IMR-90 (cell line): ENCODE measurements around the gene F2. TPM values are rescaled to one million over a fixed set of nuclear protein-coding genes. Genes with fewer than 3 reads are reported as not detected.

Source experiments
- ATAC-seq: fragments of 200-7000 bp; cut with Tn5 transposase; 2 replicates; pipeline ENCODE4 v1.9.1; 2020; ENCODE audit warnings: low read depth, mild to moderate bottlenecking, moderate library complexity
- BruUV-seq: library from RNA; stranded (reverse); fragments of 400-500 nt; replicated peaks from 2 replicates; lab custom pipeline; 2021; lab: Mats Ljungman, UMichigan
- CTCF ChIA-PET: fragments of 300-600 bp; formaldehyde crosslinking; extraction: SDS; loops from one replicate; lab custom pipeline; 2021; ENCODE audit warnings: antibody characterized with exemption; lab: Yijun Ruan, JAX
- POLR2A ChIA-PET: fragments of 300-600 bp; sonication (Branson Sonifier 250); formaldehyde crosslinking; loops from one replicate; lab custom pipeline; 2022; ENCODE audit warnings: antibody characterized with exemption; ENCODE audit not compliant: unreplicated experiment; lab: Charles Lee
- DNase-seq: peaks from one replicate; pipeline ENCODE4 v3.0.0; 2013
- H2AFZ ChIP-seq: replicated peaks from 2 replicates; pipeline ENCODE3; 2013; ENCODE audit warnings: low read length, mild to moderate bottlenecking; ENCODE audit not compliant: poor library complexity
- H2AK5ac ChIP-seq: 2 replicates; pipeline ENCODE4 v1.6.1; 2013; ENCODE audit warnings: low read depth, low read length, inconsistent platforms
- H2AK9ac ChIP-seq: replicated peaks from 2 replicates; pipeline ENCODE3; 2013; ENCODE audit warnings: mild to moderate bottlenecking, low read depth, low read length, moderate library complexity; ENCODE audit not compliant: poor library complexity
- H2BK120ac ChIP-seq: 2 replicates; pipeline ENCODE4 v1.6.1; 2013; ENCODE audit warnings: low read depth, low read length, inconsistent platforms
- H2BK15ac ChIP-seq: 3 replicates; pipeline ENCODE4 v1.6.1; 2013; ENCODE audit warnings: low read depth, low read length, inconsistent platforms
- H2BK20ac ChIP-seq: 2 replicates; pipeline ENCODE4 v1.6.1; 2013; ENCODE audit warnings: low read depth, mild to moderate bottlenecking, inconsistent platforms, low read length, moderate library complexity
- H2BK5ac ChIP-seq: 2 replicates; pipeline ENCODE4 v1.6.1; 2013; ENCODE audit warnings: mild to moderate bottlenecking, low read depth, low read length, inconsistent platforms; ENCODE audit not compliant: poor library complexity, severe bottlenecking
- H3K14ac ChIP-seq: replicated peaks from 2 replicates; pipeline ENCODE4 v1.6.1; 2013; ENCODE audit warnings: low read depth, low read length, inconsistent platforms
- H3K18ac ChIP-seq: 2 replicates; pipeline ENCODE4 v1.6.1; 2013; ENCODE audit warnings: low read depth, low read length, control low read depth
- H3K23ac ChIP-seq: 2 replicates; pipeline ENCODE4 v1.6.1; 2013; ENCODE audit warnings: low read depth, low read length, inconsistent platforms
- H3K27ac ChIP-seq: 2 replicates; pipeline ENCODE4 v1.5.1; 2013; ENCODE audit warnings: mild to moderate bottlenecking, control low read depth, low read length; ENCODE audit not compliant: insufficient read depth
- H3K27me3 ChIP-seq: 2 replicates; pipeline ENCODE4 v1.6.1; 2013; ENCODE audit warnings: low read length; ENCODE audit not compliant: control insufficient read depth, insufficient read depth
- H3K36me3 ChIP-seq: 2 replicates; pipeline ENCODE4 v1.6.1; 2013; ENCODE audit warnings: low read length, mixed read lengths; ENCODE audit not compliant: control insufficient read depth, insufficient read depth
- H3K4ac ChIP-seq: 2 replicates; pipeline ENCODE4 v1.6.1; 2013; ENCODE audit warnings: low read depth, low read length, inconsistent platforms
- H3K4me1 ChIP-seq: 2 replicates; pipeline ENCODE4 v1.6.1; 2013; ENCODE audit warnings: low read length, mixed read lengths; ENCODE audit not compliant: control insufficient read depth, insufficient read depth
- H3K4me2 ChIP-seq: 2 replicates; pipeline ENCODE4 v1.6.1; 2013; ENCODE audit warnings: low read depth, mild to moderate bottlenecking, control low read depth, low read length, moderate library complexity
- H3K4me3 ChIP-seq: 2 replicates; pipeline ENCODE4 v1.5.1; 2013; ENCODE audit warnings: low read depth, mild to moderate bottlenecking, control low read depth, low read length, moderate library complexity; ENCODE audit not compliant: insufficient read depth
- H3K56ac ChIP-seq: 2 replicates; pipeline ENCODE4 v1.6.1; 2013; ENCODE audit warnings: low read length, inconsistent platforms; ENCODE audit not compliant: insufficient read depth; ENCODE audit errors: extremely low read depth
- H3K79me1 ChIP-seq, 2 experiments: 2 replicates each; pipeline ENCODE4 v1.6.1; 2013; ENCODE audit warnings: low read length in 2 of 2, inconsistent platforms in 1 of 2, low read depth in 1 of 2
- H3K9ac ChIP-seq: 2 replicates; pipeline ENCODE4 v1.6.1; 2013; ENCODE audit warnings: low read depth, low read length, control low read depth
- H3K9me1 ChIP-seq: 2 replicates; pipeline ENCODE4 v1.6.1; 2013; ENCODE audit warnings: low read length, inconsistent platforms; ENCODE audit not compliant: insufficient read depth
- H3K9me3 ChIP-seq: 2 replicates; pipeline ENCODE4 v1.6.1; 2013; ENCODE audit warnings: low read length; ENCODE audit not compliant: control insufficient read depth, insufficient read depth
- H4K20me1 ChIP-seq: 2 replicates; pipeline ENCODE4 v1.6.1; 2013; ENCODE audit warnings: low read length, inconsistent platforms; ENCODE audit not compliant: insufficient read depth
- H4K5ac ChIP-seq: 2 replicates; pipeline ENCODE4 v1.6.1; 2013; ENCODE audit warnings: mild to moderate bottlenecking, low read depth, low read length, control low read depth
- H4K8ac ChIP-seq, 2 experiments: 2 replicates each; pipeline ENCODE4 v1.6.1; 2013; ENCODE audit warnings: low read depth in 2 of 2, low read length in 2 of 2, control low read depth in 1 of 2, inconsistent platforms in 1 of 2
- H4K91ac ChIP-seq: 2 replicates; pipeline ENCODE4 v1.6.1; 2013; ENCODE audit warnings: low read depth, low read length, inconsistent platforms; ENCODE audit not compliant: insufficient read depth
- CEBPB ChIP-seq: IDR thresholded peaks from 2 replicates; pipeline ENCODE4 v1.6.1; 2012; ENCODE audit warnings: low read depth, low read length, improper control_type of control experiment
- ELK1 ChIP-seq: fragments of 150-350 bp; IDR thresholded peaks from 2 replicates; pipeline ENCODE4 v1.6.1; 2016; ENCODE audit warnings: low read depth, mild to moderate bottlenecking, low read length, moderate library complexity, borderline replicate concordance
- FOS ChIP-seq: fragments of 150-350 bp; IDR thresholded peaks from 2 replicates; pipeline ENCODE4 v1.6.1; 2016; ENCODE audit warnings: low read depth, low read length
- MAFK ChIP-seq: IDR thresholded peaks from 2 replicates; pipeline ENCODE4 v1.6.1; 2012; ENCODE audit warnings: low read depth, low read length, improper control_type of control experiment
- MXI1 ChIP-seq: IDR thresholded peaks from 2 replicates; pipeline ENCODE4 v1.6.1; 2012; ENCODE audit warnings: low read depth, mild to moderate bottlenecking, low read length, moderate library complexity, borderline replicate concordance
- NFE2L2 ChIP-seq: fragments of 150-350 bp; IDR thresholded peaks from 2 replicates; pipeline ENCODE4 v1.6.1; 2016; ENCODE audit warnings: low read depth, mild to moderate bottlenecking, low read length
- POLR2A ChIP-seq: IDR thresholded peaks from 2 replicates; pipeline ENCODE4 v1.6.1; 2012; ENCODE audit warnings: mild to moderate bottlenecking, low read depth, low read length
- RAD21 ChIP-seq: IDR thresholded peaks from 2 replicates; pipeline ENCODE4 v1.6.1; 2012; ENCODE audit warnings: low read length, improper control_type of control experiment
- RFX5 ChIP-seq: IDR thresholded peaks from 2 replicates; pipeline ENCODE4 v1.8.0; 2012; ENCODE audit warnings: low read depth, mild to moderate bottlenecking, low read length, moderate library complexity
- SMC3 ChIP-seq: fragments of 150-350 bp; IDR thresholded peaks from 2 replicates; pipeline ENCODE4 v1.6.1; 2016; ENCODE audit warnings: low read depth, mild to moderate bottlenecking, antibody characterized with exemption, low read length, moderate library complexity
- WGBS, 2 experiments: methylation state at CpG; one replicate each; pipeline versions ENCODE4 v1.1.5 to v1.1.7; 2013; ENCODE audit warnings: missing lambda C conversion rate in 2 of 2; ENCODE audit not compliant: insufficient read length in 1 of 2; ENCODE audit errors: extremely low coverage in 2 of 2; 5-methylcytosine and 5-hydroxymethylcytosine counted together
- dilution Hi-C: fragments of 300-500 bp; cut with HindIII; formaldehyde crosslinking; loops from one replicate; pipeline ENCODE4 v1.14.3; 2018; ENCODE audit warnings: low sequenced_read_pairs; ENCODE audit not compliant: unreplicated experiment
- in situ Hi-C: fragments of 300-500 bp; cut with MboI; formaldehyde crosslinking; loops from 3 replicates; pipeline ENCODE4 v1.14.3; 2019; ENCODE audit warnings: low sequenced_read_pairs, inconsistent platforms, mixed read lengths
- intact Hi-C: fragments of 100-400 bp; cut with micrococcal nuclease; formaldehyde crosslinking; loops from 2 replicates; pipeline ENCODE4 v1.10.0; 2022
- polyA plus RNA-seq, 3 experiments: library from polyadenylated mRNA; depleted of rRNA; stranded (reverse); fragments of >200 nt; gene quantifications; 2 replicates each; pipeline ENCODE4 v1.2.3, GENCODE V29; 2012; ENCODE audit warnings: low replicate concordance in 1 of 3
- total RNA-seq: library from RNA; depleted of rRNA; stranded (reverse); fragments of >200 nt; gene quantifications from 2 replicates; pipeline ENCODE4 v1.2.3, GENCODE V29; 2012

F2 gene
- total and polyA plus RNA-seq, 2 of the 4 experiments (the other 2 are of a cell fraction) = not detected

GRCh38 chr11:46694607-46695006 lies 24.4 kb upstream of the F2 start:
- H3K79me1 ChIP-seq = peaks cover 34 to 65% of the 10 kb centered on the region in 2 experiments
- H3K56ac ChIP-seq = no peak overlapping the region
- H2BK20ac ChIP-seq = no peak overlapping the region
- 100% methylated on average over 1 of the region's 7 CpGs; no CpG with 5 or more reads in 1 of the 2 experiments for WGBS, 2 experiments
- H3K27me3 ChIP-seq = no peaks in the 10 kb centered on the region
- H2BK5ac ChIP-seq = no peak overlapping the region
- H4K8ac ChIP-seq = no peak overlapping the region
- peak overlapping the region; percentile 55 for H2AK9ac ChIP-seq
- dilution Hi-C loops (no loop called here), in situ Hi-C loops (no loop called here), intact Hi-C loops (no loop called here)
- ATAC-seq (no peak), DNase-seq (no peak)
- H3K14ac ChIP-seq = no peak overlapping the region
- H3K9me3 ChIP-seq = no peaks in the 10 kb centered on the region
- ChIA-PET POLR2A (no interaction called here), CTCF (no interaction called here)
- no peak overlapping the region for H3K27ac ChIP-seq
- H3K18ac ChIP-seq = no peak overlapping the region
- H3K4me2 ChIP-seq = no peak overlapping the region
- peaks cover 54% of the 10 kb centered on the region for H3K36me3 ChIP-seq
- H3K9me1 ChIP-seq = peaks cover 12% of the 10 kb centered on the region; the same call in 1 of the 2 replicates
- no peak for TF ChIP-seq CEBPB
- TF ChIP-seq ELK1 = no peak
- TF ChIP-seq FOS = no peak
- TF ChIP-seq SMC3 = no peak
- no peak for TF ChIP-seq POLR2A
- TF ChIP-seq RAD21 = no peak
- TF ChIP-seq NFE2L2 = no peak
- TF ChIP-seq MAFK = no peak
- TF ChIP-seq MXI1 = no peak
- no peak for TF ChIP-seq RFX5
- H3K9ac ChIP-seq = no peak overlapping the region
- no peak overlapping the region for H4K5ac ChIP-seq
- no peak overlapping the region for H2BK15ac ChIP-seq
- 0 out of 2 replicates have a peak, but pooled peaks cover 12% of the 10 kb centered on the region for H4K20me1 ChIP-seq
- no peak overlapping the region for H3K23ac ChIP-seq
- no peak overlapping the region for H2AFZ ChIP-seq
- no peak overlapping the region for H4K91ac ChIP-seq
- no peak overlapping the region for H2AK5ac ChIP-seq
- H3K4me3 ChIP-seq = no peak overlapping the region
- H2BK120ac ChIP-seq = no peak overlapping the region
- no peak overlapping the region for H3K4ac ChIP-seq
- no TSS peak for BruUV-seq
- H3K4me1 ChIP-seq = peaks cover 13% of the 10 kb centered on the region
